OCI-LY1 (cell line): ENCODE data around the gene OARD1.

ENCODE experiments used
- CTCF ChIP-seq: fragments of 200-600 bp; sonication (generic), shearing (Covaris generic); IDR thresholded peaks from 2 replicates; pipeline ENCODE4 v1.5.1; 2017; ENCODE audit warnings: mild to moderate bottlenecking, antibody characterized with exemption, low read length, moderate library complexity, mixed read lengths
- EZH2 ChIP-seq: fragments of 200-600 bp; sonication (generic), shearing (Covaris generic); IDR thresholded peaks from 2 replicates; pipeline ENCODE4 v1.8.0; 2017; ENCODE audit warnings: borderline replicate concordance, mixed run types, mild to moderate bottlenecking, antibody characterized with exemption, low read length, moderate library complexity, mixed read lengths

- peak; percentile 26 for TF ChIP-seq CTCF
- TF ChIP-seq EZH2 = no peak
These were observed 20.4 kb upstream of the OARD1 start for GRCh38 chr6:41092421-41093140.
